SKM-1 treated with dmso at 0.1 percent for 144 hours (cell line): ENCODE measurements around the gene STIMATE.

ENCODE experiments used
- DNase-seq: peaks from one replicate; lab custom pipeline; 2025; ENCODE audit not compliant: unreplicated experiment; lab: John Stamatoyannopoulos, UW

The STIMATE gene

DNA sequence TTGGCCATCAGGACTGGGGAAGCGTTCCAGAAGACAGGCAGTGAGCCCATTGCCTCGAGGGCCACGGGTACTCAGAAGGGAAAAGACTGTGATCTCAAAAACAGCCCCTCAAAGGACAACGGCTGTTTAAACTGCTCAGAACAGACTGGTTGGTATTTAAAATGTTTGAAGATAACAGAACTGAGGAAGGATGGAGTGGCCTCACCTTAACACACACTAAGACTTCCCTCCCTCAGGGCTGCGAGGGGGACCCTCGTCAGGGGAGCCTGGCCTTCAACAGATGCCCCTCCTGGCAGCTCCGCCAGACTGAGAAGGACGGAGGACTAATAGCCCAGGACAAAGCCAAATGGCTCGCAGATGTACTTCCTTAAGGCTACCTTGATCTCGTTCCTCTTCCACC, 2.6 kb downstream of the STIMATE start:
- no peak for DNase-seq

GRCh38 chr3:52893723-52894122, 3.6 kb downstream of the STIMATE start:
- DNase-seq = no peak

GRCh38 chr3:52892625-52893311, 4.6 kb downstream of the STIMATE start:
- DNase-seq = no peak

- no peak for DNase-seq
These were observed 5.1 kb downstream of the STIMATE start for GRCh38 chr3:52892290-52892624.

- peak; percentile 99 for DNase-seq
These were observed 5.7 kb downstream of the STIMATE start for GRCh38 chr3:52891615-52892081.

- no peak for DNase-seq
These were observed 6.2 kb downstream of the STIMATE start for GRCh38 chr3:52891164-52891563.

DNA sequence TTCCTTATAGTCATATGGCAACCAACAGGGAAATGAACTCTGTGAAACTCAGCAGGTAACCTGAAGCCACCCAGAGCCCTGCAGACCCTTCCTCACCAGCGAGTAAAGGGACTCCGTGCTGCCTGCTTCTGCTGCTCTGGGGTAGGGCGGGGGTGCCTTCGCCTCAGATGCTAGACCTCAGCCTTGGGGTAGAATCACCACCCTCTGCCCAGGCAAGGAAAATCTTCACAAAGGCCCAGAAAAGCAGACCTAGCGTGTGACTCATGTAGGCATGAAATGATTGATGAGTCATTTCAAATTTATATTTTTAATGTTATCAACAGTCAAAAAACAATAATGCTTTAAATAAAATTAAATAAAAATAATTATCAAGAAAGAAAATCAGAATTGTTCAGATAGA, 6.6 kb downstream of the STIMATE start:
- DNase-seq = no peak

GRCh38 chr3:52889901-52890300, 7.4 kb downstream of the STIMATE start:
- DNase-seq = no peak

GRCh38 chr3:52887166-52887565, 10.2 kb downstream of the STIMATE start:
- DNase-seq = no peak

GRCh38 chr3:52886049-52886730, 11.2 kb downstream of the STIMATE start:
- DNase-seq = no peak

DNA sequence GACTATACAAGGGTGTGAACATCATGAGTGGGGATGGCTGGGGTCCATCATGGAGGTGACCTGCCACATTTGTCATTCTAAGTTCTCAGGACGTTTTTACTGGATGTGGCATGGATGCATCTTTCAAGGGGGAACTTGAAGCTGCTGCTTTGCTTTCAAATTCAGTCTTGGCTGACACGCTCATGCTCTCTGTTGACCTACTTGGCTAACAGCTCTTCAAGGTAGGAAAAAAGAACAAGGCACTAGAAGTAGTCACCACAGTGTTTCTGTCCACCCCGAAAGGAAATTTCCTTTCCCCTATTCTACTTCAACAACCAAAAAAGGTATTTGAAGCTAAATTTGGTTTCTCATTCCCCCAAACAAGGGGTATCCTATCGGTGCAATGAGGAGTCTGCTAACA, 15.0 kb downstream of the STIMATE start:
- DNase-seq = no peak

DNA sequence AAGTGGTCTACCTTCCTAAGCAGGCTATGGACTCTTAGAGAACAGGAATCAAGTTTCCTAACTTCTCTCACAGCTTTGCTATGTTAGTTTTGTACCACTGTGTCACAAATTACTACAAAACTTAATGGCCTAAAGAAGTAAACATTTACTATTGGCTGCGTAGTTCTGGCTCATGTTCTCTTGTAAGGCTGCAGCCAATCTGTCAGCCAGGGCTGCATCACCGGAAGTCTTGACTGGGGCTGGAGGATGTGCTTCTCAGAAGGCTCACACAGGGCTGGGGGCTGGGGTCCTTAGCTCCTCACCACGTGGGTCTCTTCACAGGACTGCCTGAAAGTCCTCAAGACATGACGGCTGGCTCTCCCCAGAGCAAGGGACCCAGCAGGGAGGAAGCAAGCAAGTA, 15.5 kb downstream of the STIMATE start:
- no peak for DNase-seq

- DNase-seq = no peak
These were observed 16.9 kb downstream of the STIMATE start for GRCh38 chr3:52880474-52880873.

GRCh38 chr3:52880047-52880446, 17.3 kb downstream of the STIMATE start:
- no peak for DNase-seq

- no peak for DNase-seq
These were observed 17.8 kb downstream of the STIMATE start for GRCh38 chr3:52879581-52879980.

- DNase-seq = no peak
These were observed 18.3 kb downstream of the STIMATE start for GRCh38 chr3:52879090-52879489.

DNA sequence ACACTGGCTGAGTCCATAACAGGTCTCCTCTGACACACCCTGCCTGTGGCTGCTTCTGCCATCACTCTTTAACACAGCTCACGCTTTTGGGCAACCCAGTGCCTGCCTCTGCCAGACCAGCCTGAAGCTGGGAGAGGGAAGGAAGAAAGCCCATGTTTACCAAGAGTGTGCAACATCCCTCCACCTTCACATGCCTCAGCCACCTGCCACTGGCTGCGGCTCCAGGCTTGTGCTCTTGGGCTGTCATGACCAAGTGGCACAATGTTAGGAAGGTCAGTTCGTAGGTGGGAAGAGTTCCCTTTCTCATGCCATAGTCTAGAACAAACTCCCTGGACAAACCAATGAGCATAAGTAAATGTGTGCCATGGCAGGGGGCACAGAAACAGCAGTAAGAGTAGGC, 20.3 kb downstream of the STIMATE start:
- no peak for DNase-seq

GRCh38 chr3:52874864-52875587, 22.3 kb downstream of the STIMATE start:
- no peak for DNase-seq

DNA sequence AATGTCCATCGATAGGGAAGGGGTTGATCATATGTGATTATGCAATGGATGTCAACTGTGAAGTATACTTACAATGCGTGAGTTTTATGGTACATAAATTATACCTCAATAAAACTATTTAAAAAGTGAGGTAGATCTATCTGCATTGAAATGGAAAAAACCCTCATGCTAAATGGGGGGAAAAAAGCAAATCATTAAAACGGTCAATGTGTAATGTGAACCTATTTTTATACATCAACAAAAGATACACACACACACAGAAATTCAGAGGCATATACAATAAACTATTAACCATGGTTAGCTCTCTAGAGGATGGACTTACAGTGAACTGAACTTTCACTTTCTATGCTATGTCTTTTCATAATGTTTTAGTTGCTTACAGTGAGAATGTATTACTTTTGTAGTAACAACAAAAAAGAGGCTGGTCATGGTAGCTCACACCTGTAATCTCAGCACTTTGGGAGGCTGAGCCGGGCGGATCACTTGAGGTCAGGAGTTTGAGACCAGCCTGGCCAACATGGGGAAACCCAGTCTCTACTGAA, 23.1 kb downstream of the STIMATE start:
- DNase-seq = no peak

DNA sequence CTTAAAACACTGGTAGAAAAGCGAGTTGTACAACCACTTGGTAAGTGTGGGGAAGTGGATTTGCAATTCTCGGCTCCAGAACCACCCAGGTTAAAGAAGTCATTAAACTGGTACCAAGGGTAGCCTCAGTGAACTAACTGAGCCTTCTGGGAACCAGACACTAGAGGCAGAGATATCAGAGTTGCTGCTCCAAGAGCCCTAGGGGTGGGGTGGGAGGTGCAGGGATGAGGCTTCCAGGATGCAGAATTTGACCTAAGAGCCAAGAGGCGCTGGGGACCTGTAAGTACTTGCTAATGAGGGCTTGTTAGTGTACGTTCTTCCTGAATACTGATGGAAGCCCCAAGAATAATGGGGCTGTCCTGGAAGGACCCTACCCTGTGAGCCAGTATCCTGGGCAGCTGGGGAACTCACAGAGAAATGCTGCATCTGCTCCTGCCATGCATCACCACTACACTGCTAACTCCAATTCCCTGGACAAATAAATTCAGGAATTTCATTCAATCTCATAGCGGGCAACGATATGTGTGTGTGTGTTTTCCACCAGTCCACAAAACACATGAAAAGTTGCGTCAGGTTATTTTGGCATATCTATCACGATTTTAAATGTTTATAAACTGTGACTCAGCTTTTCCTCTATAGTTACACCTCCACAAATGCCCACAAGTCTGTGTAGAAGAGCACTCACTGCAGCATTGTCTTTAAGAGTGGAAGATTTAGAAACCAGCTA, 23.8 kb downstream of the STIMATE start:
- DNase-seq = no peak

GRCh38 chr3:52872245-52872644, 25.1 kb downstream of the STIMATE start:
- DNase-seq = no peak
